NCI-H69 (cell line): ENCODE measurements around the gene UGT1A10.
A peak's percentile ranks its signal among the peaks of the same experiment; 100 is the strongest.
"Not testable (repeated sequence)": the region's sequence is repeated elsewhere in the genome, so short reads cannot be mapped to it uniquely, and the experiment has no call there.

Source experiments
- DNase-seq: peaks from one replicate; lab custom pipeline; 2025; lab: John Stamatoyannopoulos, UW

Gene UGT1A10

GRCh38 chr2:233655943-233656342 is 19.7 kb downstream of the UGT1A10 start:
- not testable (repeated sequence) for DNase-seq

GRCh38 chr2:233656443-233656842 is 20.2 kb downstream of the UGT1A10 start:
- no peak for DNase-seq

GRCh38 chr2:233658610-233659009 is 22.4 kb downstream of the UGT1A10 start:
- DNase-seq = no peak

- no peak for DNase-seq
These were observed 27.7 kb downstream of the UGT1A10 start for GRCh38 chr2:233663911-233664310.

GRCh38 chr2:233668605-233669260 is 32.5 kb downstream of the UGT1A10 start:
- DNase-seq = no peak

GRCh38 chr2:233671290-233672161 is 35.3 kb downstream of the UGT1A10 start, which contains the start of gene UGT1A9:
Gene UGT1A9 (plus strand): TSS chr2:233671898. CDS start chr2:233671935, 37 bp downstream.
- DNase-seq = no peak

GRCh38 chr2:233672886-233673285 is 36.6 kb downstream of the UGT1A10 start:
- no peak for DNase-seq

- DNase-seq = no peak
These were observed 37.6 kb downstream of the UGT1A10 start for GRCh38 chr2:233673896-233674295.

- no peak for DNase-seq
These were observed 38.1 kb downstream of the UGT1A10 start for GRCh38 chr2:233674314-233674713.

GRCh38 chr2:233674995-233675394 is 38.7 kb downstream of the UGT1A10 start:
- peak; percentile 43 for DNase-seq

GRCh38 chr2:233676046-233676445 is 39.8 kb downstream of the UGT1A10 start:
- no peak for DNase-seq

GRCh38 chr2:233679196-233679595 is 42.9 kb downstream of the UGT1A10 start:
- no peak for DNase-seq

GRCh38 chr2:233680361-233681045 is 44.3 kb downstream of the UGT1A10 start:
- no peak for DNase-seq

- DNase-seq = no peak
These were observed 45.4 kb downstream of the UGT1A10 start, which contains the start of gene UGT1A7 for GRCh38 chr2:233681521-233682099. Gene UGT1A7 (plus strand): TSS chr2:233681901. CDS start chr2:233681938, 37 bp downstream.

GRCh38 chr2:233684640-233685039 is 48.4 kb downstream of the UGT1A10 start:
- no peak for DNase-seq

GRCh38 chr2:233686928-233687327 is 50.7 kb downstream of the UGT1A10 start:
- no peak for DNase-seq

GRCh38 chr2:233688341-233688740 is 52.1 kb downstream of the UGT1A10 start:
- DNase-seq = no peak

- DNase-seq = no peak
These were observed 52.8 kb downstream of the UGT1A10 start for GRCh38 chr2:233689031-233689430.

GRCh38 chr2:233689501-233689900 is 53.3 kb downstream of the UGT1A10 start:
- DNase-seq = no peak

GRCh38 chr2:233690444-233690843 is 54.2 kb downstream of the UGT1A10 start:
- no peak for DNase-seq

- no peak for DNase-seq
These were observed 55.5 kb downstream of the UGT1A10 start for GRCh38 chr2:233691443-233692433.
